Kidney capillary endothelial cell (primary cell): ENCODE measurements around the gene IL2RA.
A peak's percentile ranks its signal among the peaks of the same experiment; 100 is the strongest.
"Not testable (repeated sequence)": the region's sequence is repeated elsewhere in the genome, so short reads cannot be mapped to it uniquely, and the experiment has no call there.

Experiments
- DNase-seq: peaks from one replicate; pipeline ENCODE4 v3.0.0-alpha.2; 2018; ENCODE audit warnings: low spot score

Gene IL2RA

GRCh38 chr10:5983774-5984173, 78.4 kb downstream of the IL2RA start:
- DNase-seq: no peak

GRCh38 chr10:5981529-5981928, 80.6 kb downstream of the IL2RA start:
- no peak for DNase-seq

GRCh38 chr10:5978230-5978489, 84.0 kb downstream of the IL2RA start:
- DNase-seq: no peak

GRCh38 chr10:5977471-5978229, 84.5 kb downstream of the IL2RA start, which contains the start of gene IL15RA:
IL15RA (minus strand) TSS chr10:5977543; CDS start chr10:5977492, 51 bp downstream.
- peak; percentile 56 for DNase-seq

- peak; percentile 46 for DNase-seq
Observed at GRCh38 chr10:5976512-5977470, 85.4 kb downstream of the IL2RA start.

- no peak for DNase-seq
Observed at GRCh38 chr10:5975641-5976473, 86.3 kb downstream of the IL2RA start.

- no peak for DNase-seq
Observed at GRCh38 chr10:5973069-5973468, 89.1 kb downstream of the IL2RA start.

GRCh38 chr10:5971886-5972285, 90.3 kb downstream of the IL2RA start:
- no peak for DNase-seq

- DNase-seq: no peak
Observed at GRCh38 chr10:5971315-5971832, 90.8 kb downstream of the IL2RA start.

- no peak for DNase-seq
Observed at GRCh38 chr10:5970527-5970926, 91.6 kb downstream of the IL2RA start.

GRCh38 chr10:5970066-5970465, 92.1 kb downstream of the IL2RA start:
- no peak for DNase-seq

GRCh38 chr10:5968681-5969453, 93.3 kb downstream of the IL2RA start:
- DNase-seq: no peak

- no peak for DNase-seq
Observed at GRCh38 chr10:5968037-5968680, 94.0 kb downstream of the IL2RA start.

GRCh38 chr10:5965266-5965665, 96.9 kb downstream of the IL2RA start:
- no peak for DNase-seq

GRCh38 chr10:5964736-5965135, 97.4 kb downstream of the IL2RA start:
- DNase-seq: no peak

GRCh38 chr10:5963591-5963990, 98.6 kb downstream of the IL2RA start:
- no peak for DNase-seq

- no peak for DNase-seq
Observed at GRCh38 chr10:5963071-5963470, 99.1 kb downstream of the IL2RA start.

GRCh38 chr10:5962358-5962940, 99.7 kb downstream of the IL2RA start:
- not testable (repeated sequence) for DNase-seq

GRCh38 chr10:5961405-5962100, 100.6 kb downstream of the IL2RA start:
- DNase-seq: no peak

- not testable (repeated sequence) for DNase-seq
Observed at GRCh38 chr10:5960973-5961275, 101.2 kb downstream of the IL2RA start.
